ENCODE measurements around the gene ERC2.
A peak's percentile ranks its signal among the peaks of the same experiment; 100 is the strongest.

The ERC2 gene

GRCh38 chr3:55724821-55725220, 743.4 kb downstream of the ERC2 start:
- TF ChIP-seq, protein P1, sequence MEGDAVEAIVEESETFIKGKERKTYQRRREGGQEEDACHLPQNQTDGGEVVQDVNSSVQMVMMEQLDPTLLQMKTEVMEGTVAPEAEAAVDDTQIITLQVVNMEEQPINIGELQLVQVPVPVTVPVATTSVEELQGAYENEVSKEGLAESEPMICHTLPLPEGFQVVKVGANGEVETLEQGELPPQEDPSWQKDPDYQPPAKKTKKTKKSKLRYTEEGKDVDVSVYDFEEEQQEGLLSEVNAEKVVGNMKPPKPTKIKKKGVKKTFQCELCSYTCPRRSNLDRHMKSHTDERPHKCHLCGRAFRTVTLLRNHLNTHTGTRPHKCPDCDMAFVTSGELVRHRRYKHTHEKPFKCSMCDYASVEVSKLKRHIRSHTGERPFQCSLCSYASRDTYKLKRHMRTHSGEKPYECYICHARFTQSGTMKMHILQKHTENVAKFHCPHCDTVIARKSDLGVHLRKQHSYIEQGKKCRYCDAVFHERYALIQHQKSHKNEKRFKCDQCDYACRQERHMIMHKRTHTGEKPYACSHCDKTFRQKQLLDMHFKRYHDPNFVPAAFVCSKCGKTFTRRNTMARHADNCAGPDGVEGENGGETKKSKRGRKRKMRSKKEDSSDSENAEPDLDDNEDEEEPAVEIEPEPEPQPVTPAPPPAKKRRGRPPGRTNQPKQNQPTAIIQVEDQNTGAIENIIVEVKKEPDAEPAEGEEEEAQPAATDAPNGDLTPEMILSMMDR (IDR thresholded peaks at IDR 0.05; ENCODE audit: control insufficient read depth, insufficient read depth, low read depth, low read length, missing control alignments): no peak
- no peak for DNase-seq (ENCODE audit: low read depth)
- H3K4me3 ChIP-seq (ENCODE audit: control insufficient read depth, low read depth, low read length): no peak overlapping the region

GRCh38 chr3:55724407-55724784, 743.9 kb downstream of the ERC2 start:
- DNase-seq (ENCODE audit: low read depth): no peak
- TF ChIP-seq, protein P1 (IDR thresholded peaks at IDR 0.05; ENCODE audit: control insufficient read depth, insufficient read depth, low read depth, low read length, missing control alignments): no peak
- H3K4me3 ChIP-seq (ENCODE audit: control insufficient read depth, low read depth, low read length): no peak overlapping the region

DNA sequence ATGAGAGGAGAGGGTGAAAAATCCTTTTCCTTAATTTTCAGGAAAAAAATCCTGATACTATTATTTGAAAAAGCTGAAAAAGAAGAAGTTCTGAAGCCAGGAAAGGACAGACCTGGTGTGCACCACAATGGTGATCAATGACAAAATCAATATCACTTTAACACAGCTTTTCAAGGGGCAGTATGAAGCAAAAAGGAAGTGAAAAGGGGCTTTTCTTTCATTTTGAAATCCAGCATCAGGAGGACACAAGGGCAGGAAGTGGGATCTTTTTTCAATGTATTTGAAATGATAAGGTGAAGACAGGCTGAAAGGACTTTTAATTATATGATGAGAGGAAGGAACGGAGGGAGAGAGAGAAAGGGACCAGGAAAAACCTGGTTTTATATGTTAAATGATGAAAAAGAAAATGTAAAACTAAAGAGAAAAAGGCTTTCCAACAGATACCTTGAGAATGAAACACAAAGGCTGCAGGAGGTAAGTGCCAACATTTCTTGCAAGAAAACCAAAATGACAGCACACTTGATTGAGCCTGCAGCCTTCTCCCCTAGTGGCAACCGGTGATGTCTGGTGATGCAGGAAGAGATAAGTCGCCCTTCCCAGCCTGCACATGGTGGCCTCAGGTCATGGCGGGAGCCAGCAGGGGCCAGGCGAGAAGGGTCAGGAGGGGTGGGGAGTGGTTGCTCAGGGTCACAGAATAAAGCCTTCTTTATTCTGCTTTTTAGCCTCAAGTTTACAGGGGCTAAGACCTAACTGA, 744.4 kb downstream of the ERC2 start:
- DNase-seq (ENCODE audit: low read depth): no peak
- no peak overlapping the region for H3K4me3 ChIP-seq (ENCODE audit: control insufficient read depth, low read depth, low read length)
- TF ChIP-seq, protein P1 (IDR thresholded peaks at IDR 0.05; ENCODE audit: control insufficient read depth, insufficient read depth, low read depth, low read length, missing control alignments): no peak

GRCh38 chr3:55721716-55722484, 746.4 kb downstream of the ERC2 start:
- no peak overlapping the region for H3K4me3 ChIP-seq (ENCODE audit: control insufficient read depth, low read depth, low read length)
- TF ChIP-seq, protein P1 (IDR thresholded peaks at IDR 0.05; ENCODE audit: control insufficient read depth, insufficient read depth, low read depth, low read length, missing control alignments): peak; percentile 81
- no peak for DNase-seq (ENCODE audit: low read depth)

DNA sequence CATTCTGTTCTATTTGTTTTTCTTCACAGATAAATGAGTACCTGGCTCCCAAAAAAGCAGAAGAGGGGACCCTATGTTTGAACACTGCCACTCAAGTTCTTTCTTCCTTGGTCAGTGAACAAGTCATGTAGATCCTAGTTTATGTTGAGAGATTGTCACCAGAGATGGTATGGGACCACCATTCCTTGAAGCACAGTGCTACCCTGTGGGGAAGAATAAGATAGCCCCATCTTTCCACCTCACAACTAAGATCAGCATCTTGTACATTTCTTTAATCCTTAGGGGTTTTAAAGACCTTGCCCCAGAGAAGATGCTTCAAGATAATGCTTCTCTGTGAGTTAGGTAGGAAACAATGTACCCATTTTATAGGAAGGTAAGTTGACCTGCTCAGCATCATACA, 747.7 kb downstream of the ERC2 start:
- no peak overlapping the region for H3K4me3 ChIP-seq (ENCODE audit: control insufficient read depth, low read depth, low read length)
- TF ChIP-seq, protein P1 (IDR thresholded peaks at IDR 0.05; ENCODE audit: control insufficient read depth, insufficient read depth, low read depth, low read length, missing control alignments): peak; percentile 49
- peak; percentile 37 for DNase-seq (ENCODE audit: low read depth)

DNA sequence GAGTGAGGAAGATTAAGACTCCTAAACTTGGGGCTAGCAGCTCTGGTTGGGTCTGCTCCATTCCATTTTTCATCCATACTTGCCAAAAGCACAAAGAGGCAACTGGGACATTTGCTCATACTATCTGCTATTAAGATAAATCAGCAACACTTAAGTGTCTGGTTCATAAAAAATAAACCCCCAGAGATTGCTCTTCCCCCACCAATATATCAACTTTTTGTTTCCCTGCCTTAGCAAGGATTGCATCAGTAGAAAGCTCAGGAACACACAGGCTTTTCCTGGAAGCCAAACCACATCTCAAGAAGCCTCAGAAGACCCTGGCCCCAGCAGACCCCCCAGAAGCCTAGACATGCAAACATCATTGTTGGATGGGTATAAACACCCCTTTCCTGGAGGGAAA, 748.8 kb downstream of the ERC2 start:
- no peak overlapping the region for H3K4me3 ChIP-seq (ENCODE audit: control insufficient read depth, low read depth, low read length)
- TF ChIP-seq, protein P1 (IDR thresholded peaks at IDR 0.05; ENCODE audit: control insufficient read depth, insufficient read depth, low read depth, low read length, missing control alignments): no peak
- DNase-seq (ENCODE audit: low read depth): no peak

Data from AG09309 (cell line).